A375 (cell line): ENCODE data around the gene ZNF497. TPM values are rescaled to one million over a fixed set of nuclear protein-coding genes. Genes with fewer than 3 reads are reported as not detected.

Experiments used
- small RNA-seq: library from RNA; depleted of rRNA; stranded (forward); fragments of <200 nt; gene quantifications from one replicate; pipeline ENCODE3, GENCODE V24; 2014
- total RNA-seq: library from RNA; depleted of rRNA; stranded (reverse); fragments of >200 nt; shearing (Covaris generic); gene quantifications from 2 replicates; pipeline ENCODE4 v1.2.3, GENCODE V29; 2014; rRNA removed

ZNF497 gene
- total RNA-seq: 1.4 and 2.1 TPM in 2 replicates

GRCh38 chr19:58362272-58362994 is at the start of gene ZNF497:
ZNF497 (minus strand) TSS chr19:58362751; CDS start chr19:58357635, 5,116 bp downstream.

GRCh38 chr19:58408152-58409009 is 45.8 kb upstream of the ZNF497 start, which contains the start of gene ZNF584:
ZNF584 (plus strand) TSS chr19:58408649; CDS start chr19:58409148, 499 bp downstream.

GRCh38 chr19:58395220-58395978 is 32.8 kb upstream of the ZNF497 start, which contains the start of gene RNF225:
RNF225 (plus strand) TSS chr19:58395656; CDS start chr19:58396090, 434 bp downstream.

GRCh38 chr19:58386576-58387337 is 24.2 kb upstream of the ZNF497 start, which contains the start of gene RPS5:
RPS5 (plus strand) TSS chr19:58387269; CDS start chr19:58388138, 869 bp downstream.

GRCh38 chr19:58380662-58381459 is 18.3 kb upstream of the ZNF497 start, which contains the start of gene ZNF837:
ZNF837 (minus strand) TSS chr19:58381030; CDS start chr19:58369332, 11,698 bp downstream.

GRCh38 chr19:58352760-58353671 is 9.5 kb downstream of the ZNF497 start, which contains the start of gene A1BG:
A1BG (minus strand) TSS chr19:58353492; CDS start chr19:58353437, 55 bp downstream.

GRCh38 chr19:58326914-58327726 is 35.4 kb downstream of the ZNF497 start, which contains the start of gene ZSCAN22:
ZSCAN22 (plus strand) TSS chr19:58326994; CDS start chr19:58334803, 7,809 bp downstream.

GRCh38 chr19:58305065-58305931 is 57.3 kb downstream of the ZNF497 start, which contains the start of gene ERVK3-1:
ERVK3-1 (plus strand) TSS chr19:58305377; CDS start chr19:58312169, 6,792 bp downstream.

Small RNA genes lying within 50 kb of the gene (small RNA-seq; reads per million reads assigned to genes)
- gene MIR4754: not detected
- gene MIR6806: not detected
- 0.96 reads per million, percentile 54 among the genes with 10 or more reads in this experiment for gene RNA5SP473

Other genes with a start within 250 kb of the ZNF497 start
- 10.2 and 10.9 TPM in 2 replicates for gene ZNF329, start 212.0 kb downstream of the ZNF497 start, total RNA-seq
- 31.2 and 31.4 TPM in 2 replicates for gene ZNF274, start 179.7 kb downstream of the ZNF497 start, total RNA-seq
- 59.9 and 84.8 TPM in 2 replicates for gene ZNF544, start 133.8 kb downstream of the ZNF497 start, total RNA-seq
- 6.1 and 6.5 TPM in 2 replicates for gene ZNF8, start 83.8 kb downstream of the ZNF497 start, total RNA-seq
- 96.2 and 96.7 TPM in 2 replicates for gene ERVK3-1, start 57.4 kb downstream of the ZNF497 start, total RNA-seq
- gene ZSCAN22, start 35.8 kb downstream of the ZNF497 start, total RNA-seq: 2.9 TPM in 2 replicates
- gene A1BG, start 9.3 kb downstream of the ZNF497 start, total RNA-seq: 13.4 and 31.9 TPM in 2 replicates
- gene ZNF837, start 18.3 kb upstream of the ZNF497 start, total RNA-seq: 5.1 and 6.8 TPM in 2 replicates
- gene RPS5, start 24.5 kb upstream of the ZNF497 start, total RNA-seq: 4,542 and 4,656 TPM in 2 replicates
- gene RNF225, start 32.9 kb upstream of the ZNF497 start, total RNA-seq: 1.4 and 3.8 TPM in 2 replicates
- gene ZNF584, start 45.9 kb upstream of the ZNF497 start, total RNA-seq: 14.3 and 21.4 TPM in 2 replicates
- 0.16 and 0.19 TPM in 2 replicates for gene ZNF132, start 77.4 kb upstream of the ZNF497 start, total RNA-seq
- 11.7 and 14.8 TPM in 2 replicates for gene ZNF324B, start 88.9 kb upstream of the ZNF497 start, total RNA-seq
- gene ZNF324, start 104.3 kb upstream of the ZNF497 start, total RNA-seq: 9.8 and 13.7 TPM in 2 replicates
- 22.6 and 23.1 TPM in 2 replicates for gene ZNF446, start 113.6 kb upstream of the ZNF497 start, total RNA-seq
- 40.1 and 41.4 TPM in 2 replicates for gene SLC27A5, start 149.2 kb upstream of the ZNF497 start, total RNA-seq
- 13.1 and 15.4 TPM in 2 replicates for gene ZBTB45, start 157.1 kb upstream of the ZNF497 start, total RNA-seq
- gene TRIM28, start 181.3 kb upstream of the ZNF497 start, total RNA-seq: 873 and 886 TPM in 2 replicates
- 361 and 379 TPM in 2 replicates for gene CHMP2A, start 192.4 kb upstream of the ZNF497 start, total RNA-seq
- 195 and 207 TPM in 2 replicates for gene UBE2M, start 195.9 kb upstream of the ZNF497 start, total RNA-seq
- gene MZF1, start 210.6 kb upstream of the ZNF497 start, total RNA-seq: 39.1 and 41.3 TPM in 2 replicates